Body of pancreas (tissue), 4 donors: ENCODE results near the gene HELQ. TPM values are rescaled to one million over a fixed set of nuclear protein-coding genes. Genes with fewer than 3 reads are reported as not detected.

Source experiments
- ATAC-seq: fragments of 150-250 bp; one replicate; pipeline ENCODE4 v1.9.1; 2016
- DNase-seq, 4 donors: peaks; one replicate each; pipeline ENCODE4 v3.0.0-alpha.2; 2019
- H3K27ac ChIP-seq, 4 donors: fragments of 200-600 bp; sonication (generic); 1 replicate in 3 of 4; 2 replicates in 1 of 4; pipeline versions ENCODE4 v1.5.1 to v1.6.1; 2016 to 2019; ENCODE audit warnings: mild to moderate bottlenecking in 1 of 4, mixed read lengths in 1 of 4, moderate library complexity in 1 of 4
- H3K27me3 ChIP-seq, 2 donors: fragments of 200-600 bp; sonication (generic); one replicate each; pipeline ENCODE4 v1.6.0; 2016; ENCODE audit warnings: mild to moderate bottlenecking in 1 of 2
- H3K36me3 ChIP-seq, 2 donors: fragments of 200-600 bp; sonication (generic); replicated peaks in 1 of 2; 2 replicates each; pipeline ENCODE4 v1.5.1; 2016; ENCODE audit warnings: low read depth in 2 of 2; ENCODE audit not compliant: insufficient read depth in 1 of 2
- H3K4me1 ChIP-seq: fragments of 200-600 bp; sonication (generic); one replicate; pipeline ENCODE4 v1.6.0; 2016
- H3K4me3 ChIP-seq, 2 donors: fragments of 200-600 bp; sonication (generic); 1 replicate in 1 of 2; 2 replicates in 1 of 2; pipeline ENCODE4 v1.5.1; 2016 to 2019
- H3K9me3 ChIP-seq, 3 donors: fragments of 200-600 bp; sonication (generic); 1 replicate in 2 of 3; 2 replicates in 1 of 3; pipeline ENCODE4 v1.5.1; 2016
- CTCF ChIP-seq, 7 experiments: fragments of 450-650 bp in 4 of 7; fragments of 200-600 bp in 3 of 7; sonication (generic) in 3 of 7; IDR thresholded peaks; one replicate each; pipeline ENCODE4 v1.5.1; 2016 to 2019; ENCODE audit warnings: antibody characterized with exemption in 7 of 7
- POLR2A ChIP-seq, 3 donors: fragments of 450-650 bp; IDR thresholded peaks; one replicate each; pipeline ENCODE4 v1.6.1; 2016; ENCODE audit warnings: antibody characterized with exemption in 3 of 3, mild to moderate bottlenecking in 2 of 3
- WGBS, 2 donors: methylation state at CpG; one replicate each; pipeline ENCODE4 v1.1.5; 2017; 5-methylcytosine and 5-hydroxymethylcytosine counted together
- intact Hi-C: fragments of 100-400 bp; cut with DNase I; formaldehyde crosslinking; loops from one replicate; pipeline ENCODE4 v1.15.1; 2023
- total RNA-seq, 2 donors: library from RNA; depleted of rRNA; stranded (reverse); fragments of >200 nt; gene quantifications; one replicate each; pipeline ENCODE4 v1.1.0, GENCODE V29; 2016

Gene HELQ
- total RNA-seq, 2 donors from 2014 or later: 14.0 to 24.4 TPM

- peaks cover 0 to 5% of the 10 kb centered on the region in 2 donors for H3K27me3 ChIP-seq
- no peak overlapping the region for H3K27ac ChIP-seq
- 81 to 87% methylated on average over 4 of the region's 4 CpGs for WGBS, 2 donors
- intact Hi-C loops: no loop called here
- no peak for ATAC-seq
- TF ChIP-seq POLR2A (IDR thresholded peaks at IDR 0.05): no peak
- TF ChIP-seq CTCF (IDR thresholded peaks at IDR 0.05): no peak
- no peak for DNase-seq
- H3K4me1 ChIP-seq: no peaks in the 10 kb centered on the region
- no peaks in the 10 kb centered on the region for H3K9me3 ChIP-seq
- H3K4me3 ChIP-seq: no peak overlapping the region
- peaks cover 0 to 11% of the 10 kb centered on the region in 2 donors for H3K36me3 ChIP-seq
Observed at GRCh38 chr4:83436680-83437079, 18.9 kb downstream of the HELQ start.

- no peak for ATAC-seq
- H3K36me3 ChIP-seq: peaks cover 0 to 9% of the 10 kb centered on the region in 2 donors
- H3K27me3 ChIP-seq: no peaks in the 10 kb centered on the region
- H3K4me1 ChIP-seq: no peaks in the 10 kb centered on the region
- 100% methylated on average over 1 of the region's 1 CpG for WGBS, 2 donors
- no peak overlapping the region for H3K27ac ChIP-seq
- no peak overlapping the region for H3K4me3 ChIP-seq
- no peak for DNase-seq
- TF ChIP-seq CTCF (IDR thresholded peaks at IDR 0.05): no peak
- TF ChIP-seq POLR2A (IDR thresholded peaks at IDR 0.05): no peak
- no peaks in the 10 kb centered on the region for H3K9me3 ChIP-seq
- intact Hi-C loops: no loop called here
Observed at GRCh38 chr4:83431200-83431599, 24.4 kb downstream of the HELQ start.

- Histone ChIP-seq H3K4me1 (no peaks in the 10 kb centered on the region), H3K27ac (no peak overlapping the region), H3K36me3 (peaks cover 0 to 18% of the 10 kb centered on the region in 2 donors), H3K9me3 (no peaks in the 10 kb centered on the region), H3K27me3 (no peaks in the 10 kb centered on the region), H3K4me3 (no peak overlapping the region)
- intact Hi-C loops: no loop called here
- DNase-seq (no peak), ATAC-seq (no peak)
- TF ChIP-seq CTCF (IDR thresholded peaks at IDR 0.05) (no peak), POLR2A (IDR thresholded peaks at IDR 0.05) (no peak)
Observed at GRCh38 chr4:83418211-83418610, 37.4 kb downstream of the HELQ start.

GRCh38 chr4:83417566-83417965 is 38.1 kb downstream of the HELQ start:
- 83 to 89% methylated on average over 4 of the region's 4 CpGs for WGBS, 2 donors
- peaks cover 0 to 16% of the 10 kb centered on the region in 2 donors for H3K36me3 ChIP-seq
- no peak overlapping the region for H3K4me3 ChIP-seq
- DNase-seq: no peak
- H3K9me3 ChIP-seq: no peaks in the 10 kb centered on the region
- no peak for TF ChIP-seq POLR2A (IDR thresholded peaks at IDR 0.05)
- TF ChIP-seq CTCF (IDR thresholded peaks at IDR 0.05): no peak
- intact Hi-C loops: no loop called here
- H3K27me3 ChIP-seq: no peaks in the 10 kb centered on the region
- no peak overlapping the region for H3K27ac ChIP-seq
- ATAC-seq: no peak
- H3K4me1 ChIP-seq: no peaks in the 10 kb centered on the region

GRCh38 chr4:83413676-83414075 is 41.9 kb downstream of the HELQ start:
- intact Hi-C loops: no loop called here
- Histone ChIP-seq H3K4me3 (no peak overlapping the region), H3K27ac (no peak overlapping the region), H3K27me3 (no peaks in the 10 kb centered on the region), H3K9me3 (no peaks in the 10 kb centered on the region), H3K36me3 (peaks cover 0 to 15% of the 10 kb centered on the region in 2 donors), H3K4me1 (no peaks in the 10 kb centered on the region)
- no peak for DNase-seq
- no peak for TF ChIP-seq CTCF (IDR thresholded peaks at IDR 0.05)
- TF ChIP-seq POLR2A (IDR thresholded peaks at IDR 0.05): no peak
- 96 to 100% methylated on average over 2 of the region's 2 CpGs for WGBS, 2 donors
- no peak for ATAC-seq
